UCSD-AML1 (cell line): ENCODE data around the gene KERA.
"Not testable (repeated sequence)": the region's sequence is repeated elsewhere in the genome, so short reads cannot be mapped to it uniquely, and the experiment has no call there.

ENCODE experiments used
- DNase-seq: peaks from one replicate; lab custom pipeline; 2025; ENCODE audit not compliant: unreplicated experiment; lab: John Stamatoyannopoulos, UW

The KERA gene

GRCh38 chr12:91057368-91058165 is at the start of gene KERA:
Gene KERA, minus strand, starts transcription at chr12:91058024. Its CDS starts 1,743 bp downstream, at chr12:91056281.
- no peak for DNase-seq

GRCh38 chr12:91106283-91106682 is 48.5 kb upstream of the KERA start:
- no peak for DNase-seq

- no peak for DNase-seq
Observed at GRCh38 chr12:91105807-91106206, 48.0 kb upstream of the KERA start.

GRCh38 chr12:91104812-91105466 is 47.1 kb upstream of the KERA start:
- DNase-seq: no peak

- DNase-seq: no peak
Observed at GRCh38 chr12:91103624-91104023, 45.8 kb upstream of the KERA start.

- DNase-seq: no peak
Observed at GRCh38 chr12:91103101-91103500, 45.3 kb upstream of the KERA start.

GRCh38 chr12:91100906-91101305 is 43.1 kb upstream of the KERA start:
- DNase-seq: no peak

GRCh38 chr12:91099836-91100235 is 42.0 kb upstream of the KERA start:
- no peak for DNase-seq

- no peak for DNase-seq
Observed at GRCh38 chr12:91099341-91099740, 41.5 kb upstream of the KERA start.

- no peak for DNase-seq
Observed at GRCh38 chr12:91098941-91099340, 41.1 kb upstream of the KERA start.

GRCh38 chr12:91098461-91098860 is 40.6 kb upstream of the KERA start:
- DNase-seq: no peak

GRCh38 chr12:91094957-91095356 is 37.1 kb upstream of the KERA start:
- no peak for DNase-seq

GRCh38 chr12:91094032-91094662 is 36.3 kb upstream of the KERA start:
- no peak for DNase-seq

GRCh38 chr12:91093341-91093740 is 35.5 kb upstream of the KERA start:
- no peak for DNase-seq

- DNase-seq: no peak
Observed at GRCh38 chr12:91091916-91092715, 34.3 kb upstream of the KERA start.

GRCh38 chr12:91089953-91090352 is 32.1 kb upstream of the KERA start:
- DNase-seq: not testable (repeated sequence)

- DNase-seq: no peak
Observed at GRCh38 chr12:91080041-91080440, 22.2 kb upstream of the KERA start.

GRCh38 chr12:91078501-91078900 is 20.7 kb upstream of the KERA start:
- DNase-seq: no peak

GRCh38 chr12:91077228-91077954 is 19.6 kb upstream of the KERA start:
- no peak for DNase-seq

GRCh38 chr12:91074851-91075250 is 17.0 kb upstream of the KERA start:
- no peak for DNase-seq
